GM12878 (cell line): Measurements from ENCODE around the gene AGRP. TPM values are rescaled to one million over a fixed set of nuclear protein-coding genes. Genes with fewer than 3 reads are reported as not detected.

Experiments
- ATAC-seq: fragments of 200-7000 bp; cut with Tn5 transposase; 3 replicates; pipeline ENCODE4 v1.9.1; 2020; ENCODE audit warnings: mild to moderate bottlenecking, moderate library complexity
- BruUV-seq: library from RNA; stranded (reverse); fragments of 400-500 nt; replicated peaks from 2 replicates; lab custom pipeline; 2021; lab: Mats Ljungman, UMichigan
- CTCF ChIA-PET: fragments of 300-600 bp; sonication (Branson Sonifier 250); formaldehyde crosslinking; extraction: SDS; loops from one replicate; lab custom pipeline; 2021; ENCODE audit warnings: inconsistent platforms; lab: Yijun Ruan, JAX
- POLR2A ChIA-PET: fragments of 350-600 bp; formaldehyde crosslinking; extraction: SDS; loops from one replicate; lab custom pipeline; 2021; ENCODE audit warnings: inconsistent platforms; lab: Charles Lee
- RAD21 ChIA-PET: fragments of 300-600 bp; sonication (Branson Sonifier 250); formaldehyde crosslinking; loops from one replicate; lab custom pipeline; 2023; ENCODE audit warnings: antibody characterized with exemption; ENCODE audit not compliant: unreplicated experiment; lab: Charles Lee
- SMC1A ChIA-PET: fragments of 300-600 bp; sonication (Branson Sonifier 250); formaldehyde crosslinking; loops from one replicate; lab custom pipeline; 2023; ENCODE audit not compliant: unreplicated experiment, uncharacterized antibody; lab: Charles Lee
- DNase-seq: peaks from one replicate; pipeline ENCODE4 v3.0.0-alpha.2; 2011; ENCODE audit warnings: low read depth, low spot score
- FAIRE-seq: peaks from 3 replicates; lab custom pipeline; 2011; peaks lifted over from hg19 to GRCh38; lab: Jason Lieb, UNC
- H2AFZ ChIP-seq: 2 replicates; pipeline ENCODE4 v1.6.0; 2011; ENCODE audit warnings: low read depth, low read length, control low read depth; ENCODE audit not compliant: control insufficient read depth
- H3K27ac ChIP-seq: 2 replicates; pipeline ENCODE4 v1.5.1; 2011; ENCODE audit warnings: control low read depth; ENCODE audit not compliant: control insufficient read depth, insufficient read depth
- H3K27me3 ChIP-seq, 2 experiments: replicated peaks in 1 of 2; 2 replicates each; pipeline versions ENCODE4 v1.6.0 to v1.6.1; 2011; ENCODE audit warnings: low read length in 1 of 2; ENCODE audit not compliant: control insufficient read depth in 2 of 2, insufficient read depth in 2 of 2
- H3K36me3 ChIP-seq, 2 experiments: 2 replicates each; pipeline ENCODE4 v1.5.1; 2011; ENCODE audit warnings: low read length in 1 of 2; ENCODE audit not compliant: control insufficient read depth in 2 of 2, insufficient read depth in 2 of 2
- H3K4me1 ChIP-seq: 2 replicates; pipeline ENCODE4 v1.6.1; 2011; ENCODE audit warnings: mild to moderate bottlenecking, low read length, moderate library complexity, mixed read lengths; ENCODE audit not compliant: control insufficient read depth, insufficient read depth
- H3K4me2 ChIP-seq: 2 replicates; pipeline ENCODE4 v1.6.0; 2011; ENCODE audit warnings: control low read depth; ENCODE audit not compliant: control insufficient read depth, insufficient read depth
- H3K4me3 ChIP-seq: fragments of 200-600 bp; sonication (generic); 2 replicates; pipeline ENCODE4 v1.5.1; 2016
- H3K79me2 ChIP-seq: 2 replicates; pipeline ENCODE4 v1.6.0; 2011; ENCODE audit warnings: low read length; ENCODE audit not compliant: control insufficient read depth, insufficient read depth
- H3K9ac ChIP-seq: 2 replicates; pipeline ENCODE4 v1.8.0; 2011; ENCODE audit warnings: low read length, control low read depth, mixed read lengths; ENCODE audit not compliant: control insufficient read depth, insufficient read depth
- H3K9me3 ChIP-seq: replicated peaks from 3 replicates; pipeline ENCODE4 v1.5.1; 2011; ENCODE audit warnings: mild to moderate bottlenecking, low read length; ENCODE audit not compliant: control insufficient read depth, insufficient read depth
- H4K20me1 ChIP-seq: 2 replicates; pipeline ENCODE4 v1.6.0; 2011; ENCODE audit not compliant: control insufficient read depth, insufficient read depth
- ASH2L ChIP-seq: fragments of 300-600, 200-600 bp; sonication (generic); IDR thresholded peaks from 2 replicates; pipeline ENCODE4 v1.6.1; 2017; ENCODE audit warnings: low read depth, mild to moderate bottlenecking, borderline replicate concordance
- BHLHE40 ChIP-seq, 2 experiments: fragments of 450-650 bp in 1 of 2; IDR thresholded peaks; 2 replicates each; pipeline ENCODE4 v1.6.1; 2011 to 2017; ENCODE audit warnings: low read depth in 2 of 2, borderline replicate concordance in 1 of 2, improper control_type of control experiment in 1 of 2, low read length in 1 of 2, mild to moderate bottlenecking in 1 of 2
- BMI1 ChIP-seq: fragments of 450-650 bp; IDR thresholded peaks from 2 replicates; pipeline ENCODE4 v1.6.1; 2016; ENCODE audit warnings: mild to moderate bottlenecking, moderate library complexity, borderline replicate concordance
- CHD4 ChIP-seq: fragments of 200-600 bp; sonication (generic); IDR thresholded peaks from 2 replicates; pipeline ENCODE4 v1.6.1; 2016; ENCODE audit warnings: mild to moderate bottlenecking
- CREM ChIP-seq: IDR thresholded peaks from 2 replicates; pipeline ENCODE4 v1.6.1; 2014; ENCODE audit warnings: antibody characterized with exemption, low read depth
- FOXM1 ChIP-seq: IDR thresholded peaks from 2 replicates; pipeline ENCODE4 v1.6.1; 2012; ENCODE audit warnings: low read depth, mild to moderate bottlenecking, inconsistent platforms, low read length, moderate library complexity
- HCFC1 ChIP-seq: fragments of 150-350 bp; IDR thresholded peaks from 2 replicates; pipeline ENCODE4 v1.6.1; 2014; ENCODE audit warnings: low read length
- IKZF2 ChIP-seq, 2 experiments: fragments of 450-650 bp; IDR thresholded peaks; 2 replicates each; pipeline ENCODE4 v1.6.1; 2017; ENCODE audit warnings: mild to moderate bottlenecking in 2 of 2, moderate library complexity in 2 of 2
- NFXL1 ChIP-seq: fragments of 450-650 bp; IDR thresholded peaks from 2 replicates; pipeline ENCODE4 v1.6.1; 2017; ENCODE audit warnings: antibody characterized with exemption, mild to moderate bottlenecking, borderline replicate concordance
- POLR2AphosphoS5 ChIP-seq: IDR thresholded peaks from 2 replicates; pipeline ENCODE4 v1.6.1; 2011; ENCODE audit warnings: mild to moderate bottlenecking, low read length, inconsistent platforms
- RUNX3 ChIP-seq: IDR thresholded peaks from 2 replicates; pipeline ENCODE4 v1.6.1; 2012; ENCODE audit warnings: low read length, inconsistent platforms
- SIX5 ChIP-seq: IDR thresholded peaks from 2 replicates; pipeline ENCODE4 v1.6.1; 2011; ENCODE audit warnings: mild to moderate bottlenecking, low read depth, low read length, moderate library complexity; ENCODE audit not compliant: severe bottlenecking
- SUPT20H ChIP-seq: IDR thresholded peaks from 2 replicates; pipeline ENCODE4 v1.6.1; 2011; ENCODE audit warnings: low read depth, mild to moderate bottlenecking, low read length, moderate library complexity, borderline replicate concordance; ENCODE audit not compliant: control insufficient read depth
- SUZ12 ChIP-seq: fragments of 200-600 bp; sonication (generic); IDR thresholded peaks from one replicate; pipeline ENCODE4 v1.6.1; 2018; ENCODE audit warnings: antibody characterized with exemption, mild to moderate bottlenecking; ENCODE audit not compliant: unreplicated experiment
- TAF1 ChIP-seq: IDR thresholded peaks from 2 replicates; pipeline ENCODE4 v1.6.1; 2011; ENCODE audit warnings: mild to moderate bottlenecking, low read depth, low read length, borderline replicate concordance
- ZNF384 ChIP-seq: IDR thresholded peaks from 2 replicates; pipeline ENCODE4 v1.6.1; 2012; ENCODE audit warnings: low read depth, mild to moderate bottlenecking, low read length, improper control_type of control experiment, borderline replicate concordance
- WGBS: methylation state at CpG from one replicate; pipeline ENCODE4 v1.1.6; 2016; ENCODE audit warnings: low lambda C conversion rate; ENCODE audit not compliant: insufficient replicate concordance, insufficient coverage; ENCODE audit errors: missing lambda C conversion rate; 5-methylcytosine and 5-hydroxymethylcytosine counted together
- in situ Hi-C: fragments of 300-500 bp; cut with MboI; formaldehyde crosslinking; loops from 9 replicates; pipeline ENCODE4 v1.14.3; 2018; ENCODE audit warnings: mixed read lengths
- intact Hi-C: fragments of 100-400 bp; cut with micrococcal nuclease; formaldehyde crosslinking; loops from one replicate; pipeline ENCODE4 v1.14.2; 2022; ENCODE audit not compliant: unreplicated experiment
- polyA plus RNA-seq, 11 experiments: library from polyadenylated mRNA; depleted of rRNA in 4 of 11; unstranded in 6 of 11; stranded (reverse) in 5 of 11; fragments of >200 nt; fragmentation: Nextera tagmentation in 4 of 11; fragmentation: Illumina TruSeq in 1 of 11; extraction: Ambion mirVana in 4 of 11; extraction: Trizol in 1 of 11; gene quantifications; 1 replicate in 1 of 11; 2 replicates in 10 of 11; pipeline versions ENCODE4 v1.2.1 to v1.2.3, GENCODE V29; 2011 to 2016; ENCODE audit warnings: inconsistent platforms in 2 of 11, missing spikeins in 2 of 11, low read depth in 1 of 11
- total RNA-seq, 4 experiments: library from RNA; depleted of rRNA in 3 of 4; stranded (reverse); fragments of >200 nt in 3 of 4; fragmentation: Illumina TruSeq in 1 of 4; extraction: Trizol in 1 of 4; gene quantifications; 2 replicates each; pipeline versions ENCODE4 v1.2.1 to v1.2.3, GENCODE V29; 2013 to 2021
- TF ChIP-seq, protein P1 (sequence below): IDR thresholded peaks from 2 replicates; pipeline ENCODE4 v1.6.1; 2011; ENCODE audit warnings: borderline replicate concordance, low read depth, mild to moderate bottlenecking, moderate library complexity, mixed read lengths, low read length; ENCODE audit not compliant: insufficient read depth; ENCODE audit errors: extremely low read length
- TF ChIP-seq, protein P2 (sequence below): fragments of 450-650 bp; IDR thresholded peaks from 2 replicates; pipeline ENCODE4 v1.6.1; 2017; ENCODE audit warnings: mild to moderate bottlenecking, moderate library complexity

AGRP gene
- total and polyA plus RNA-seq, 10 of the 15 experiments (the other 5 are each of a cell fraction or from before 2014, with no cell fraction given), result 0.16 to 0.75 (median 0.53) TPM; not detected in 6

DNA sequence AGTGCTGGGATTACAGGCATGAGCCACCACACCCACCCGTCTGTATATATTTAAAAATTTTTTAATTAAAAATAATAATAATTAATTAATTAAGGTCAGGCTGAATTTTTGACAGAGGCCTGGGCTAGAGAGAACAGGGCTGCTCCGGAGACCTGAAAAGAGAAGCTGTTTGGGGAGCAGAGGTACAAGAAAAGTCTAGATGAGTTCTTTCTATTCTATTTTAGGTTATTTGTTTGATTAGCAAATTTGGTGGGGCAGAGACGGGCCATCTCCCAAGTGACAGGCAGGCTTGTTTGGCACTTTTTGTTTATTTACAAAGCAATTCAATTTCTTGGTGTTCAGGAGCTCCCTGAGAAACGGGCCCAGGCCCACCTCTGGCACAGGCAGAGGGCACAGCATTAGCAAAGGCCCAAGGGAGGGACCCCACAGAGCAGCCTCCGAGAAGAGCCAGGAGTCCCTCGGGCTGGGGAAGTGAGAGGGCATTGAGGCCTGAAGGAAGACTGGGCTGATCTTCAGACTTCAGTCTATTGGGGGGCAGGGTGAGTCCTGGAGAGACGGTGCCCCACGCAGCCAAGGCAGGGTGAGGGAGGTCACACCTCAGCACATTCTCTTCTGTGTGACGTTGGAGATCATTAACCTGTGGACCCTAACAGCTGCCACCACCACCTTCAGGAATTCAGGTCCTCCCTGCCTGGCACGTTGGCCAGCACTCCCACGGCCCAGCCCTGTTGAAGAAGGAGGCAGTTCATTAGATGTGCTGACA is 34.5 kb upstream of the AGRP start:
- Histone ChIP-seq H2AFZ (peak overlapping the region; percentile 52), H3K9ac (peak overlapping the region; percentile 62), H3K79me2 (peaks cover 4% of the 10 kb centered on the region), H3K4me2 (peak overlapping the region; percentile 92), H3K4me3 (peak overlapping the region; percentile 50; the same call in 1 of the 2 replicates), H3K27ac (peak overlapping the region; percentile 85), H3K36me3 (no peaks in the 10 kb centered on the region), H3K4me1 (peaks cover 50% of the 10 kb centered on the region), H4K20me1 (no peaks in the 10 kb centered on the region), H3K27me3 (no peaks in the 10 kb centered on the region), H3K9me3 (no peaks in the 10 kb centered on the region)
- ATAC-seq (peak; percentile 67), FAIRE-seq (no peak), DNase-seq (peak; percentile 69)
- POLR2A ChIA-PET, result interaction anchor here (0.8 to 5.9 kb wide), 4 partner anchors 25 to 417 kb away, joined by 3 to 42 read pairs (median 8); partner anchors contain the start of gene ATP6V0D1
- WGBS, result 2% methylated on average over 11 of the region's 11 CpGs
- in situ Hi-C loops (loop anchor here (5.0 kb wide), 1 partner anchor 36 kb away; the partner anchor contains the start of genes AGRP and ATP6V0D1), intact Hi-C loops (no loop called here)
- RAD21 ChIA-PET, result interaction anchor here (1.0 to 8.8 kb wide), 11 partner anchors 11 to 418 kb away, joined by 3 to 172 read pairs (median 6); partner anchors contain the start of genes ATP6V0D1, CARMIL2, CTCF and RIPOR1
- SMC1A ChIA-PET, result interaction anchor here (0.6 to 5.7 kb wide), 16 partner anchors 9 to 424 kb away, joined by 3 to 92 read pairs (median 4); partner anchors contain the start of genes AGRP, ATP6V0D1 and RIPOR1
- CTCF ChIA-PET, result interaction anchor here (0.6 to 14.1 kb wide), 12 partner anchors 12 to 297 kb away, joined by 3 to 453 read pairs (median 8); partner anchors contain the start of genes AGRP, ATP6V0D1, C16orf86 and CARMIL2
- no TSS peak for BruUV-seq
- TF ChIP-seq CHD4, result no peak
- no peak for TF ChIP-seq FOXM1
- no peak; the same call in 1 of the 2 replicates for TF ChIP-seq RUNX3
- TF ChIP-seq TAF1, result no peak
- no peak for TF ChIP-seq SUPT20H
- TF ChIP-seq, protein P1, sequence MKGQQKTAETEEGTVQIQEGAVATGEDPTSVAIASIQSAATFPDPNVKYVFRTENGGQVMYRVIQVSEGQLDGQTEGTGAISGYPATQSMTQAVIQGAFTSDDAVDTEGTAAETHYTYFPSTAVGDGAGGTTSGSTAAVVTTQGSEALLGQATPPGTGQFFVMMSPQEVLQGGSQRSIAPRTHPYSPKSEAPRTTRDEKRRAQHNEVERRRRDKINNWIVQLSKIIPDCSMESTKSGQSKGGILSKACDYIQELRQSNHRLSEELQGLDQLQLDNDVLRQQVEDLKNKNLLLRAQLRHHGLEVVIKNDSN, result no peak
- peak; percentile 20; the same call in 1 of the 2 replicates for TF ChIP-seq CREM
- TF ChIP-seq IKZF2 (IDR thresholded peaks at IDR 0.05), result peak; percentile 66 to 82
- no peak for TF ChIP-seq SIX5
- peak; percentile 21 to 54; a peak in 3 of 4 replicates for TF ChIP-seq BHLHE40 (IDR thresholded peaks at IDR 0.05; ENCODE audit: borderline replicate concordance in 1 of 2, low read depth in 2 of 2, low read length in 1 of 2)
- TF ChIP-seq HCFC1, result no peak
- peak; percentile 85; the same call in 1 of the 2 replicates for TF ChIP-seq ASH2L
- no peak for TF ChIP-seq NFXL1
- no peak for TF ChIP-seq POLR2AphosphoS5
- no peak for TF ChIP-seq SUZ12
- TF ChIP-seq ZNF384, result no peak
- no peak for TF ChIP-seq BMI1
- TF ChIP-seq, protein P2, sequence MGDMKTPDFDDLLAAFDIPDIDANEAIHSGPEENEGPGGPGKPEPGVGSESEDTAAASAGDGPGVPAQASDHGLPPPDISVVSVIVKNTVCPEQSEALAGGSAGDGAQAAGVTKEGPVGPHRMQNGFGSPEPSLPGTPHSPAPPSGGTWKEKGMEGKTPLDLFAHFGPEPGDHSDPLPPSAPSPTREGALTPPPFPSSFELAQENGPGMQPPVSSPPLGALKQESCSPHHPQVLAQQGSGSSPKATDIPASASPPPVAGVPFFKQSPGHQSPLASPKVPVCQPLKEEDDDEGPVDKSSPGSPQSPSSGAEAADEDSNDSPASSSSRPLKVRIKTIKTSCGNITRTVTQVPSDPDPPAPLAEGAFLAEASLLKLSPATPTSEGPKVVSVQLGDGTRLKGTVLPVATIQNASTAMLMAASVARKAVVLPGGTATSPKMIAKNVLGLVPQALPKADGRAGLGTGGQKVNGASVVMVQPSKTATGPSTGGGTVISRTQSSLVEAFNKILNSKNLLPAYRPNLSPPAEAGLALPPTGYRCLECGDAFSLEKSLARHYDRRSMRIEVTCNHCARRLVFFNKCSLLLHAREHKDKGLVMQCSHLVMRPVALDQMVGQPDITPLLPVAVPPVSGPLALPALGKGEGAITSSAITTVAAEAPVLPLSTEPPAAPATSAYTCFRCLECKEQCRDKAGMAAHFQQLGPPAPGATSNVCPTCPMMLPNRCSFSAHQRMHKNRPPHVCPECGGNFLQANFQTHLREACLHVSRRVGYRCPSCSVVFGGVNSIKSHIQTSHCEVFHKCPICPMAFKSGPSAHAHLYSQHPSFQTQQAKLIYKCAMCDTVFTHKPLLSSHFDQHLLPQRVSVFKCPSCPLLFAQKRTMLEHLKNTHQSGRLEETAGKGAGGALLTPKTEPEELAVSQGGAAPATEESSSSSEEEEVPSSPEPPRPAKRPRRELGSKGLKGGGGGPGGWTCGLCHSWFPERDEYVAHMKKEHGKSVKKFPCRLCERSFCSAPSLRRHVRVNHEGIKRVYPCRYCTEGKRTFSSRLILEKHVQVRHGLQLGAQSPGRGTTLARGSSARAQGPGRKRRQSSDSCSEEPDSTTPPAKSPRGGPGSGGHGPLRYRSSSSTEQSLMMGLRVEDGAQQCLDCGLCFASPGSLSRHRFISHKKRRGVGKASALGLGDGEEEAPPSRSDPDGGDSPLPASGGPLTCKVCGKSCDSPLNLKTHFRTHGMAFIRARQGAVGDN, result peak; percentile 79
